Activated naive CD8-positive, alpha-beta T cell (primary cell): ENCODE measurements around the gene INKA2.

Experiments
- H3K27ac Mint-ChIP-seq: one replicate; pipeline ENCODE4 v1.8.0; 2021; ENCODE audit warnings: mixed read lengths
- H3K27me3 Mint-ChIP-seq: one replicate; pipeline ENCODE4 v1.8.0; 2021; ENCODE audit warnings: mixed read lengths
- H3K36me3 Mint-ChIP-seq: one replicate; pipeline ENCODE4 v1.8.0; 2021; ENCODE audit warnings: mixed read lengths
- H3K4me1 Mint-ChIP-seq: one replicate; pipeline ENCODE4 v1.8.0; 2021; ENCODE audit warnings: low read depth, mixed read lengths
- H3K4me3 Mint-ChIP-seq: one replicate; pipeline ENCODE4 v1.8.0; 2021; ENCODE audit warnings: mild to moderate bottlenecking, mixed read lengths
- H3K9me3 Mint-ChIP-seq: one replicate; pipeline ENCODE4 v1.8.0; 2021; ENCODE audit warnings: low read depth, mixed read lengths

INKA2 gene

GRCh38 chr1:111709986-111710385, 29.2 kb downstream of the INKA2 start:
- peaks cover 16% of the 10 kb centered on the region for H3K4me1 Mint-ChIP-seq
- no peak overlapping the region for H3K4me3 Mint-ChIP-seq
- H3K9me3 Mint-ChIP-seq: no peaks in the 10 kb centered on the region
- peaks cover 3% of the 10 kb centered on the region for H3K36me3 Mint-ChIP-seq
- no peaks in the 10 kb centered on the region for H3K27me3 Mint-ChIP-seq
- H3K27ac Mint-ChIP-seq: peak overlapping the region; percentile 56

DNA sequence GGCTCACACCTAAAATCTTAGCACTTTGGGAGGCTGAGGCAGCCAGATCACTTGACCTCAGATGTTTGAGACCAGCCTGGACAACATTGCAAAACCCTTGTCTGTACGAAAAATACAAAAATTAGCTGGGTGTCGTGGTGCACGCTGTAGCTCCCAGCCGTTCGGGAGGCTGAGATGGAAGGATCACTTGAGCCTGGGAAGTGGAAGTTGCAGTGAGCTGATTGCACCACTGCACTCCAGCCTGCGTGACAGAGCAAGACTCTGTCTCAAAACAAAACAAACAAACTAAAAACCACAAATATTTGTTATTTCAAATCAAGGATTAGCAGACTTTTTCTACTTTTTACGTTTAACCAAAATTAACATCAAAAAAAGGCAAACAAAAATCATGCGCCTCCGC, 31.3 kb downstream of the INKA2 start:
- Mint-ChIP-seq H3K36me3 (peaks cover 8% of the 10 kb centered on the region), H3K27ac (peak overlapping the region; percentile 22), H3K4me1 (peaks cover 13% of the 10 kb centered on the region), H3K4me3 (no peak overlapping the region), H3K27me3 (no peaks in the 10 kb centered on the region), H3K9me3 (no peaks in the 10 kb centered on the region)

GRCh38 chr1:111706921-111707320, 32.3 kb downstream of the INKA2 start:
- H3K27ac Mint-ChIP-seq: no peak overlapping the region
- peaks cover 13% of the 10 kb centered on the region for H3K4me1 Mint-ChIP-seq
- H3K9me3 Mint-ChIP-seq: no peaks in the 10 kb centered on the region
- H3K36me3 Mint-ChIP-seq: peaks cover 8% of the 10 kb centered on the region
- H3K27me3 Mint-ChIP-seq: no peaks in the 10 kb centered on the region
- H3K4me3 Mint-ChIP-seq: no peak overlapping the region

GRCh38 chr1:111705841-111706240, 33.4 kb downstream of the INKA2 start:
- Mint-ChIP-seq H3K4me1 (peaks cover 13% of the 10 kb centered on the region), H3K27me3 (no peaks in the 10 kb centered on the region), H3K36me3 (peaks cover 10% of the 10 kb centered on the region), H3K4me3 (no peak overlapping the region), H3K9me3 (no peaks in the 10 kb centered on the region), H3K27ac (peak overlapping the region; percentile 34)

DNA sequence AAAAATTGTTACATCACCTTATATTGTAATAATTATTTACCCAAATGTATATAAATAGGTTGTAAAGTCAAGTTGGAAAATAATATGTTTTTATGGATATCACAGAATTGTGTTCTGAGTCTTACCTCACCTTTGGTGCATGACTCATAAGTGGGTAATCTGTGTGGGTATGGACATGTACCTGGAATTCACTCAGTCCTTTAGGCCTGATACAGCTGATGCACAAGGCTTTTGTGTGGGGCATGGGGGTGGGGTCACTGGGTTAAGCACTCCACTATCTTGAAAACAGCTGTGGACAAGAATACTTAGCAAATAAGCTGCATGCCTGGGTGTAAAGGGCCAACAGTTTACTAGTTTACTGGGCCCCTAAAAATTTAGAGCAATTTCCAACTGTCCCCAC, 34.4 kb downstream of the INKA2 start:
- no peaks in the 10 kb centered on the region for H3K9me3 Mint-ChIP-seq

DNA sequence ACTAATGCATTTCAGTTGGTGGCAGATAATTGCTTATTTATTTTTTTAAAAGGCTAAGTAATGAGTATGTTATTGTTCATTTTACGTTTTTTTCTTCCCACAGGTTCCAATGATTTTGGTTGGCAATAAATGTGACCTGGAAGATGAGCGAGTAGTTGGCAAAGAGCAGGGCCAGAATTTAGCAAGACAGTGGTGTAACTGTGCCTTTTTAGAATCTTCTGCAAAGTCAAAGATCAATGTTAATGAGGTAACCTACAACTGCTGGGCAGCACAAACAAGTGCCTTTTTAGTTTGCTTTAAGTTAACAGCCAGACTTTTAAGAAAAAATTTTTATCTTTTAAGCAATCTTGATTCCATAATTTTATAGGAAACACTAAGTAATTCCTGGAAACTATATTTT, 35.0 kb downstream of the INKA2 start:
- H3K4me1 Mint-ChIP-seq: peaks cover 6% of the 10 kb centered on the region

More for the DNA sequence above, 34.4 kb downstream of the INKA2 start:
- Mint-ChIP-seq H3K4me1 (peaks cover 11% of the 10 kb centered on the region), H3K27me3 (no peaks in the 10 kb centered on the region), H3K36me3 (peaks cover 9% of the 10 kb centered on the region), H3K27ac (peak overlapping the region; percentile 50), H3K4me3 (no peak overlapping the region)

DNA sequence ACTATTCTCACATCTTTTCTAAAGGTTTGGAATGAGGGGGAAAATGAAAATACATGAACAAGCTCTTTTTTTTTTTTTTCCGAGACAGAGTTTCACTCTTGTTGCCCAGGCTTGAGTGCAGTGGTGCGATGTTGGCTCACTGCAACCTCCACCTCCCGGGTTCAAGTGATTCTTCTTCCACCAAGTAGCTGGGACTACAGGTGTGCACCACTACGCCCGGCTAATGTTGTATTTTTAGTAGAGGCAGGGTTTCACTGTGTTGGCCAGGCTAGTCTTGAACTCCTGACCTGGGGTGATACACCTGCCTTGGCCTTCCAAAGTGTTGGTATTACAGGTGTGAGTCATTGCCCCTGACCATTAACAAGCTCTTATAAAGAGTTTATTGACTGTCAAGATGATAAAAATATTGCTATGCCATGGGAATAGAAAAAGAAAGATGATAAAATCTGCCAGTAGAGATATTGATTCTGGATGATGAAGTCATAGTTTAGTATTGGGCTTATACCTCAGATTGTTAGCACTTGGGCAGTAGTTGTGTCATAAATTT, 36.6 kb downstream of the INKA2 start:
- H3K4me3 Mint-ChIP-seq: no peak overlapping the region
- H3K9me3 Mint-ChIP-seq: no peaks in the 10 kb centered on the region
- no peaks in the 10 kb centered on the region for H3K27me3 Mint-ChIP-seq
- peaks cover 10% of the 10 kb centered on the region for H3K36me3 Mint-ChIP-seq
- H3K4me1 Mint-ChIP-seq: peaks cover 8% of the 10 kb centered on the region
- H3K27ac Mint-ChIP-seq: no peak overlapping the region

More for the DNA sequence above, 35.0 kb downstream of the INKA2 start:
- no peak overlapping the region for H3K4me3 Mint-ChIP-seq
- no peaks in the 10 kb centered on the region for H3K9me3 Mint-ChIP-seq
- no peaks in the 10 kb centered on the region for H3K27me3 Mint-ChIP-seq
- H3K36me3 Mint-ChIP-seq: peaks cover 7% of the 10 kb centered on the region
- H3K27ac Mint-ChIP-seq: peak overlapping the region; percentile 78

DNA sequence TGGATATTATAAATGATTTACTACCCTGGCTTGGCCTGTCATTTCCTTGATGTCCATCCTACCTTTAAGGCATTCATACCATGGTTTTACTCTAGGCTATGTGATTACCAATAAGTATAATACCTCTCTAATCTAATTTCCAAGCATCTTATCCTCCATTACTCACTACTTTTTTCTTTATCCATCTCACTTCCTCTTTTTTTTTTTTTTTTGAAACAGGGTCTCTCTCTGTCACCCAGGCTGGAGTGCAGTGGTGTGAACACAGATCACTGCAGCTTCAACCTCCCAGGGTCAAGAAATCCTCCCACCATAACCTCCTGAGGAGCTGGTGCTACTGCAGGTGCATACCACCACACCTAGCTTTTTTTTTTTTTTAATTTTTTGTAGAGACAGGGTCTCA, 39.9 kb downstream of the INKA2 start:
- peaks cover 24% of the 10 kb centered on the region for H3K4me1 Mint-ChIP-seq
- H3K9me3 Mint-ChIP-seq: no peaks in the 10 kb centered on the region
- H3K36me3 Mint-ChIP-seq: peaks cover 15% of the 10 kb centered on the region
- no peaks in the 10 kb centered on the region for H3K27me3 Mint-ChIP-seq
- no peak overlapping the region for H3K4me3 Mint-ChIP-seq
- H3K27ac Mint-ChIP-seq: peak overlapping the region; percentile 54

DNA sequence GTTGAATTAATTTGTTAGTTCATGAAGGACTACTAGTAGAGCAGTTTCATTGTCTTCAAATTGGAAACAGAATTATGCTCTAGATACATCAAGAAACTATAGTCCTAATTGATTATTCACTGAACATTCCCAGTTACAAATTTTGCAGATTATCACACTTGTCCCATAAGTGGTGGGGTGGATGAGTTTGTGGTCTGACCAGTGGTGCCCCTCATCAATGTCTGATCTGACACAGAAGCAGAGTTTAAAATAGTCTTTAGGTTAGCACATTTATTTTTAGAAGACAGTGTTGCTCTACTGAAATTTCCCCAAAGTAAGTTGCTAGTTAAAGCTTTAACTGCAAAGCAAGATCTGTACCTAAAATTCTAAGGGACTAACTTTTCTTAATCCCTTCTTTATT, 42.9 kb downstream of the INKA2 start:
- Mint-ChIP-seq H3K27ac (peak overlapping the region; percentile 55), H3K4me1 (peaks cover 46% of the 10 kb centered on the region), H3K9me3 (no peaks in the 10 kb centered on the region), H3K36me3 (peaks cover 23% of the 10 kb centered on the region), H3K4me3 (peak overlapping the region; percentile 30), H3K27me3 (no peaks in the 10 kb centered on the region)

- peaks cover 22% of the 10 kb centered on the region for H3K36me3 Mint-ChIP-seq
- H3K9me3 Mint-ChIP-seq: no peaks in the 10 kb centered on the region
- H3K4me1 Mint-ChIP-seq: peaks cover 51% of the 10 kb centered on the region
- no peak overlapping the region for H3K4me3 Mint-ChIP-seq
- H3K27ac Mint-ChIP-seq: peak overlapping the region; percentile 43
- H3K27me3 Mint-ChIP-seq: no peaks in the 10 kb centered on the region
These were observed 43.4 kb downstream of the INKA2 start for GRCh38 chr1:111695801-111696200.

DNA sequence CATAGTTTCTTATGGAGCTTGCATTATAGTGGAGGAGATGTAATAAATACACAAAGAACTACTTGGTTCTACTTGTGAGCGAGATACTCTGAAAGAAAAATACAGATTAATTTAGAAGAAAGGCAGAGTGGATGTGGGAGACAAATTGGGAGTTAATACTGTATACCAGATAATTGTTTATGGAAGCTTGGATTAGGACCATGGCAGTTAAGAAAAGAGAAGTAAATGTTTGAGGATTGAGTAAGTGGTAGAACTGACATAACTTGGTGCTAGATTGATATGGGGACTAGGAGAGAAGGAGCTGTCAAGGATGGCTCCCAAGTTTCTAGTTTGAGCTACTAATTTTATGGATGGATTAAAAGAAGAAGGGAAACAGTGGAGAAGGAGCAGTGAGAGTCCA, 47.3 kb downstream of the INKA2 start:
- no peaks in the 10 kb centered on the region for H3K27me3 Mint-ChIP-seq
- H3K9me3 Mint-ChIP-seq: no peaks in the 10 kb centered on the region
- peak overlapping the region; percentile 56 for H3K27ac Mint-ChIP-seq
- peaks cover 21% of the 10 kb centered on the region for H3K36me3 Mint-ChIP-seq
- no peak overlapping the region for H3K4me3 Mint-ChIP-seq
- peaks cover 74% of the 10 kb centered on the region for H3K4me1 Mint-ChIP-seq

- Mint-ChIP-seq H3K36me3 (peaks cover 17% of the 10 kb centered on the region), H3K27me3 (no peaks in the 10 kb centered on the region), H3K27ac (peak overlapping the region; percentile 54), H3K4me1 (peaks cover 70% of the 10 kb centered on the region), H3K4me3 (no peak overlapping the region), H3K9me3 (no peaks in the 10 kb centered on the region)
These were observed 48.9 kb downstream of the INKA2 start for GRCh38 chr1:111690306-111690617.
